ENCODE results near the gene ZEB1.
A peak's percentile ranks its signal among the peaks of the same experiment; 100 is the strongest.

The ZEB1 gene

GRCh38 chr10:31318854-31319601, at the start of gene ZEB1:
ZEB1 (plus strand) TSS chr10:31319216; CDS start chr10:31319235, 19 bp downstream.
- no peak for FAIRE-seq

- no peak for FAIRE-seq
These were observed 48.1 kb upstream of the ZEB1 start for GRCh38 chr10:31270954-31271353.

GRCh38 chr10:31272841-31273240, 46.2 kb upstream of the ZEB1 start:
- no peak for FAIRE-seq

GRCh38 chr10:31273789-31274188, 45.2 kb upstream of the ZEB1 start:
- no peak for FAIRE-seq

- FAIRE-seq: no peak
These were observed 44.7 kb upstream of the ZEB1 start for GRCh38 chr10:31274310-31274709.

GRCh38 chr10:31278279-31278941, 40.6 kb upstream of the ZEB1 start:
- no peak for FAIRE-seq

- peak; percentile 80 for FAIRE-seq
These were observed 38.0 kb upstream of the ZEB1 start for GRCh38 chr10:31280972-31281371.

- no peak for FAIRE-seq
These were observed 31.0 kb upstream of the ZEB1 start for GRCh38 chr10:31288001-31288400.

GRCh38 chr10:31288962-31289361, 30.1 kb upstream of the ZEB1 start:
- FAIRE-seq: no peak

- no peak for FAIRE-seq
These were observed 28.6 kb upstream of the ZEB1 start for GRCh38 chr10:31290386-31290785.

GRCh38 chr10:31291123-31291522, 27.9 kb upstream of the ZEB1 start:
- no peak for FAIRE-seq

GRCh38 chr10:31294558-31294957, 24.5 kb upstream of the ZEB1 start:
- no peak for FAIRE-seq

GRCh38 chr10:31296754-31297153, 22.3 kb upstream of the ZEB1 start:
- FAIRE-seq: no peak

GRCh38 chr10:31299119-31299518, 19.9 kb upstream of the ZEB1 start:
- FAIRE-seq: no peak

GRCh38 chr10:31303212-31303611, 15.8 kb upstream of the ZEB1 start:
- no peak for FAIRE-seq

GRCh38 chr10:31304291-31304970, 14.6 kb upstream of the ZEB1 start:
- FAIRE-seq: no peak

- no peak for FAIRE-seq
These were observed 5.6 kb upstream of the ZEB1 start for GRCh38 chr10:31313396-31313795.

GRCh38 chr10:31314256-31315150, 4.5 kb upstream of the ZEB1 start:
- no peak for FAIRE-seq

GRCh38 chr10:31315453-31315852, 3.6 kb upstream of the ZEB1 start:
- no peak for FAIRE-seq

- FAIRE-seq: no peak
These were observed 1.8 kb upstream of the ZEB1 start for GRCh38 chr10:31317171-31317570.

- FAIRE-seq: no peak
These were observed 1.2 kb upstream of the ZEB1 start for GRCh38 chr10:31317652-31318381.

GRCh38 chr10:31318382-31318853, 598 bp upstream of the ZEB1 start:
- no peak for FAIRE-seq

Data from colon (tissue), 2 donors.